Neural cell (in vitro differentiated cells): ENCODE data around the gene UBXN1. TPM values are rescaled to one million over a fixed set of nuclear protein-coding genes. Genes with fewer than 3 reads are reported as not detected.

ENCODE experiments used
- H2AFZ ChIP-seq: fragments of 200-600, 300-800 bp; sonication (generic), shearing (Covaris generic); 2 replicates; pipeline ENCODE4 v1.6.0; 2014; ENCODE audit warnings: low read depth, mild to moderate bottlenecking, antibody characterized with exemption, low read length, moderate library complexity
- H3F3A ChIP-seq: fragments of 200-600 bp; shearing (Covaris generic); 2 replicates; pipeline ENCODE4 v1.6.1; 2016; ENCODE audit warnings: mild to moderate bottlenecking, moderate library complexity, mixed read lengths, antibody characterized with exemption, low read length; ENCODE audit not compliant: insufficient read depth, poor library complexity, severe bottlenecking
- H3K27ac ChIP-seq: fragments of 200-600, 300-800 bp; sonication (generic), shearing (Covaris generic); 2 replicates; pipeline ENCODE4 v1.5.1; 2014; ENCODE audit warnings: mild to moderate bottlenecking, low read length, moderate library complexity
- H3K27me3 ChIP-seq: fragments of 300-800, 200-600 bp; sonication (generic), shearing (Covaris generic); 2 replicates; pipeline ENCODE4 v1.6.0; 2014; ENCODE audit warnings: mild to moderate bottlenecking, low read depth, low read length, moderate library complexity; ENCODE audit not compliant: insufficient read depth
- H3K36me3 ChIP-seq: fragments of 300-800, 200-600 bp; sonication (generic), shearing (Covaris generic); 2 replicates; pipeline ENCODE4 v1.5.1; 2014; ENCODE audit warnings: mild to moderate bottlenecking, antibody characterized with exemption, low read length, moderate library complexity; ENCODE audit not compliant: insufficient read depth
- H3K4me2 ChIP-seq: fragments of 300-800, 200-600 bp; sonication (generic), shearing (Covaris generic); 2 replicates; pipeline ENCODE4 v1.6.0; 2014; ENCODE audit warnings: mild to moderate bottlenecking, low read length
- H3K4me3 ChIP-seq: fragments of 300-800, 200-600 bp; sonication (generic), shearing (Covaris generic); 2 replicates; pipeline ENCODE4 v1.5.1; 2014; ENCODE audit warnings: mild to moderate bottlenecking, low read length, moderate library complexity
- H3K79me2 ChIP-seq: fragments of 200-600 bp; shearing (Covaris generic); replicated peaks from 2 replicates; pipeline ENCODE4 v1.6.0; 2014; ENCODE audit warnings: mild to moderate bottlenecking, low read length, moderate library complexity; ENCODE audit not compliant: insufficient read depth
- H3K9ac ChIP-seq: fragments of 300-800, 200-600 bp; sonication (generic), shearing (Covaris generic); 2 replicates; pipeline ENCODE4 v1.6.1; 2016; ENCODE audit warnings: mild to moderate bottlenecking, low read length, mixed read lengths
- H3K9me2 ChIP-seq: fragments of 200-600 bp; shearing (Covaris generic); 2 replicates; pipeline ENCODE4 v1.6.1; 2016; ENCODE audit warnings: mild to moderate bottlenecking, low read length, mixed read lengths; ENCODE audit not compliant: insufficient read depth
- H3K9me3 ChIP-seq: fragments of 200-600, 300-800 bp; sonication (generic), shearing (Covaris generic); 2 replicates; pipeline ENCODE4 v1.6.1; 2016; ENCODE audit warnings: mild to moderate bottlenecking, mixed run types, low read length, moderate library complexity, mixed read lengths
- H4K20me1 ChIP-seq: fragments of 200-600 bp; shearing (Covaris generic); 2 replicates; pipeline ENCODE4 v1.6.1; 2016; ENCODE audit warnings: mild to moderate bottlenecking, mixed run types; ENCODE audit not compliant: insufficient read depth
- CTCF ChIP-seq: fragments of 450-650 bp; IDR thresholded peaks from 2 replicates; pipeline ENCODE4 v1.5.1; 2014; ENCODE audit warnings: antibody characterized with exemption, mild to moderate bottlenecking, moderate library complexity; ENCODE audit not compliant: poor library complexity, severe bottlenecking
- EP300 ChIP-seq: fragments of 450-650 bp; conservative IDR thresholded peaks from 2 replicates; pipeline ENCODE4 v1.6.1; 2014; ENCODE audit warnings: antibody characterized with exemption, mild to moderate bottlenecking, moderate library complexity; ENCODE audit not compliant: poor library complexity, severe bottlenecking
- EZH2 ChIP-seq: fragments of 200-600, 300-800 bp; shearing (Covaris generic), sonication (generic); IDR thresholded peaks from 2 replicates; pipeline ENCODE4 v1.6.1; 2014; ENCODE audit warnings: antibody characterized with exemption, low read length, borderline replicate concordance, mild to moderate bottlenecking; ENCODE audit not compliant: insufficient read depth, poor library complexity, severe bottlenecking
- MXI1 ChIP-seq: fragments of 450-650 bp; conservative IDR thresholded peaks from 2 replicates; pipeline ENCODE4 v1.6.1; 2014; ENCODE audit warnings: antibody characterized with exemption, mild to moderate bottlenecking; ENCODE audit not compliant: poor library complexity, severe bottlenecking
- POLR2AphosphoS5 ChIP-seq: IDR thresholded peaks from 2 replicates; pipeline ENCODE4 v1.6.1; 2012
- RAD21 ChIP-seq: fragments of 450-650 bp; conservative IDR thresholded peaks from 2 replicates; pipeline ENCODE4 v1.6.1; 2014; ENCODE audit warnings: antibody characterized with exemption, mild to moderate bottlenecking, moderate library complexity
- REST ChIP-seq: IDR thresholded peaks from 2 replicates; pipeline ENCODE4 v1.6.1; 2012; ENCODE audit warnings: borderline replicate concordance
- SMC3 ChIP-seq: fragments of 450-650 bp; conservative IDR thresholded peaks from 2 replicates; pipeline ENCODE4 v1.6.1; 2014; ENCODE audit warnings: antibody characterized with exemption, mild to moderate bottlenecking, moderate library complexity; ENCODE audit not compliant: poor library complexity
- TAF1 ChIP-seq: IDR thresholded peaks from 2 replicates; pipeline ENCODE4 v1.6.1; 2012; ENCODE audit warnings: low read depth
- polyA plus RNA-seq: library from polyadenylated mRNA; depleted of rRNA; stranded (reverse); fragments of >200 nt; gene quantifications from 2 replicates; pipeline ENCODE4 v1.2.3, GENCODE V29; 2014

Gene UBXN1
- polyA plus RNA-seq, 1 donor from 2014 or later = 209 TPM

GRCh38 chr11:62664405-62665074, 14.3 kb downstream of the UBXN1 start:
- Histone ChIP-seq H3K9ac (peak overlapping the region; percentile 96), H3K9me2 (no peaks in the 10 kb centered on the region), H3K27me3 (no peaks in the 10 kb centered on the region), H3K36me3 (no peaks in the 10 kb centered on the region), H3K79me2 (peaks cover 10% of the 10 kb centered on the region), H2AFZ (peak overlapping the region; percentile 80), H3K9me3 (no peaks in the 10 kb centered on the region), H3F3A (no peaks in the 10 kb centered on the region), H3K27ac (peak overlapping the region; percentile 95), H4K20me1 (no peaks in the 10 kb centered on the region), H3K4me3 (peak overlapping the region; percentile 95), H3K4me2 (no peak overlapping the region)
- TF ChIP-seq SMC3 = peak; percentile 24
- no peak for TF ChIP-seq RAD21
- peak; percentile 86 for TF ChIP-seq MXI1
- no peak for TF ChIP-seq EP300
- TF ChIP-seq POLR2AphosphoS5 = no peak
- peak; percentile 86 for TF ChIP-seq REST
- TF ChIP-seq CTCF = no peak
- no peak for TF ChIP-seq TAF1
- TF ChIP-seq EZH2 = no peak

- Histone ChIP-seq H3K4me2 (no peak overlapping the region), H4K20me1 (no peaks in the 10 kb centered on the region), H3K9me2 (no peaks in the 10 kb centered on the region)
Observed at GRCh38 chr11:62656796-62657429, 22.0 kb downstream of the UBXN1 start.

More at GRCh38 chr11:62656796-62657429, 22.0 kb downstream of the UBXN1 start:
- Histone ChIP-seq H3F3A (no peaks in the 10 kb centered on the region), H3K27me3 (no peaks in the 10 kb centered on the region), H3K27ac (no peak overlapping the region), H3K9ac (no peak overlapping the region), H3K36me3 (no peaks in the 10 kb centered on the region), H3K9me3 (no peaks in the 10 kb centered on the region), H3K4me3 (no peak overlapping the region), H3K79me2 (peaks cover 10% of the 10 kb centered on the region), H2AFZ (no peak overlapping the region)
- TF ChIP-seq EP300 (no peak), SMC3 (no peak), REST (no peak), CTCF (no peak), POLR2AphosphoS5 (no peak), EZH2 (no peak), TAF1 (no peak), MXI1 (no peak), RAD21 (no peak)
